Pancreas (tissue), 10 donors: Measurements from ENCODE around the gene METAP1D. TPM values are rescaled to one million over a fixed set of nuclear protein-coding genes. Genes with fewer than 3 reads are reported as not detected.
"Not testable (repeated sequence)": the region's sequence is repeated elsewhere in the genome, so short reads cannot be mapped to it uniquely, and the experiment has no call there.

Experiments
- ATAC-seq, 4 donors: fragments of 200-7000 bp; cut with Tn5 transposase; one replicate each; pipeline versions ENCODE4 v1.8.0 to v1.9.1; 2020; ENCODE audit warnings: mild to moderate bottlenecking in 4 of 4, moderate library complexity in 4 of 4
- DNase-seq, 6 donors: peaks; one replicate each; pipeline ENCODE4 v3.0.0-alpha.2; 2020
- FAIRE-seq: peaks from 2 replicates; lab custom pipeline; 2012; peaks lifted over from hg19 to GRCh38; lab: Jason Lieb, UNC
- H3K27ac ChIP-seq, 4 donors: fragments of 200-600 bp; sonication (generic); 1 replicate in 3 of 4; 2 replicates in 1 of 4; pipeline versions ENCODE4 v1.5.0 to v1.8.0; 2020
- H3K27me3 ChIP-seq, 4 donors: fragments of 200-600 bp; one replicate each; pipeline ENCODE4 v1.8.0; 2021
- H3K36me3 ChIP-seq, 3 donors: fragments of 200-600 bp; sonication (generic) in 1 of 3; one replicate each; pipeline versions ENCODE4 v1.5.0 to v1.8.0; 2020 to 2021
- H3K4me1 ChIP-seq, 3 donors: fragments of 200-600 bp; one replicate each; pipeline ENCODE4 v1.8.0; 2021
- H3K4me3 ChIP-seq, 4 donors: fragments of 200-600 bp; sonication (generic) in 2 of 4; one replicate each; pipeline versions ENCODE4 v1.5.0 to v1.8.0; 2020 to 2021
- H3K9me3 ChIP-seq, 4 donors: fragments of 200-600 bp; one replicate each; pipeline ENCODE4 v1.8.0; 2021
- CTCF ChIP-seq, 4 donors: fragments of 200-600 bp; sonication (generic) in 3 of 4; IDR thresholded peaks; one replicate each; pipeline versions ENCODE4 v1.5.0 to v1.8.0; 2021; ENCODE audit warnings: antibody characterized with exemption in 4 of 4
- WGBS, 2 donors: extraction: QIAGEN DNeasy Blood & Tissue Kit; methylation state at CpG; one replicate each; pipeline ENCODE4 v1.1.7; 2013; 5-methylcytosine and 5-hydroxymethylcytosine counted together
- intact Hi-C, 3 donors: fragments of 100-400 bp; cut with DNase I; formaldehyde crosslinking; loops; one replicate each; pipeline versions ENCODE4 v1.11.1 to v1.14.2; 2022
- polyA plus RNA-seq, 2 donors: library from polyadenylated mRNA; stranded (reverse); fragments of 200-250 nt; gene quantifications; one replicate each; pipeline ENCODE4 v1.2.3, GENCODE V29; 2013
- total RNA-seq, 6 donors: library from RNA; stranded (reverse); fragmentation: NEBNext Ultra II Directional in 4 of 6; extraction: Animal tissue kit (Norgen Biotek cat#: 25700) in 4 of 6; gene quantifications; one replicate each; pipeline versions ENCODE4 v1.2.1 to v1.2.4, GENCODE V29; 2021 to 2023
- donor health status: healthy with polysubstance abuse.
- donor health status: DM: no; HTN: no; CAD: no; lungs with moderate emphysema.
- donor health status: DM: no; HTN: no; CAD: no.
- donor health status: control.
- donor health status: control.
- donor health status: Bipolar disorder and iron deficiency.
- donor health status: DM: yes; HTN: yes; CAD: no.
- donor health status: DM: no; HTN: no; CAD: no.
- donor health status: DM: no; HTN: no; CAD: no.
- donor health status: DM: yes; HTN: yes; CAD: no.

The METAP1D gene
- total and polyA plus RNA-seq, 8 donors, result 3.0 to 11.4 (median 4.6) TPM

- intact Hi-C loops, result loop anchor here in 2 of 3 donors (5.0 to 10.0 kb wide), 2 partner anchors 295 to 298 kb away; no protein-coding TSS in a partner anchor
- TF ChIP-seq CTCF (IDR thresholded peaks at IDR 0.05), result no peak
- FAIRE-seq, result no peak
- peaks cover 0 to 7% (median 0%) of the 10 kb centered on the region in 3 donors for H3K4me1 ChIP-seq
- no peak for ATAC-seq
- H3K27me3 ChIP-seq, result peaks cover 0 to 33% (median 9%) of the 10 kb centered on the region in 4 donors
- H3K36me3 ChIP-seq, result no peaks in the 10 kb centered on the region
- no peak overlapping the region for H3K4me3 ChIP-seq
- peak in 1 of 6 donors; percentile 50 for DNase-seq
- H3K9me3 ChIP-seq, result no peaks in the 10 kb centered on the region
- H3K27ac ChIP-seq, result no peak overlapping the region
- WGBS, 2 donors, result 47 to 52% methylated on average over 31 of the region's 31 CpGs
Observed at GRCh38 chr2:172109988-172110811, 110.4 kb downstream of the METAP1D start.

- DNase-seq (no peak), FAIRE-seq (no peak), ATAC-seq (peak in 1 of 4 donors; percentile 23)
- Histone ChIP-seq H3K9me3 (no peaks in the 10 kb centered on the region), H3K36me3 (no peaks in the 10 kb centered on the region), H3K27me3 (peaks cover 0 to 3% (median 0%) of the 10 kb centered on the region in 4 donors), H3K4me1 (no peaks in the 10 kb centered on the region), H3K4me3 (no peak overlapping the region), H3K27ac (no peak overlapping the region)
- TF ChIP-seq CTCF (IDR thresholded peaks at IDR 0.05), result no peak
- intact Hi-C loops, result no loop called here
- 36 to 39% methylated on average over 2 of the region's 2 CpGs for WGBS, 2 donors
Observed at GRCh38 chr2:172113617-172114016, 113.9 kb downstream of the METAP1D start.

- H3K9me3 ChIP-seq, ATAC-seq, H3K36me3 ChIP-seq, H3K4me1 ChIP-seq, H3K4me3 ChIP-seq, H3K27me3 ChIP-seq, intact Hi-C loops, FAIRE-seq, DNase-seq, H3K27ac ChIP-seq: not testable (repeated sequence)
- WGBS, 2 donors, result 63 to 81% methylated on average over 6 of the region's 6 CpGs
Observed at GRCh38 chr2:172114176-172114575, 114.4 kb downstream of the METAP1D start.

- no peak for ATAC-seq
- no peak for DNase-seq
- no peaks in the 10 kb centered on the region for H3K4me1 ChIP-seq
- no peak overlapping the region for H3K27ac ChIP-seq
- H3K4me3 ChIP-seq, result no peak overlapping the region
- no peaks in the 10 kb centered on the region for H3K36me3 ChIP-seq
- no peak for FAIRE-seq
- H3K9me3 ChIP-seq, result no peaks in the 10 kb centered on the region
- H3K27me3 ChIP-seq, result peaks cover 0 to 3% (median 0%) of the 10 kb centered on the region in 4 donors
- TF ChIP-seq CTCF (IDR thresholded peaks at IDR 0.05), result no peak
- intact Hi-C loops, result no loop called here
- WGBS, 2 donors, result 74 to 94% methylated on average over 3 of the region's 3 CpGs
Observed at GRCh38 chr2:172114579-172114978, 114.8 kb downstream of the METAP1D start.

- Histone ChIP-seq H3K36me3 (no peaks in the 10 kb centered on the region), H3K9me3 (no peaks in the 10 kb centered on the region), H3K4me3 (no peak overlapping the region), H3K27me3 (peaks cover 0 to 3% (median 0%) of the 10 kb centered on the region in 4 donors), H3K27ac (no peak overlapping the region), H3K4me1 (no peaks in the 10 kb centered on the region)
- no peak for TF ChIP-seq CTCF (IDR thresholded peaks at IDR 0.05)
- no peak for FAIRE-seq
- ATAC-seq, result no peak
- no peak for DNase-seq
- intact Hi-C loops, result no loop called here
- 65 to 85% methylated on average over 5 of the region's 5 CpGs for WGBS, 2 donors
Observed at GRCh38 chr2:172116107-172116506, 116.4 kb downstream of the METAP1D start.
